ENCODE measurements around the gene SORCS2. TPM values are rescaled to one million over a fixed set of nuclear protein-coding genes. Genes with fewer than 3 reads are reported as not detected.

Gene SORCS2
- total RNA-seq, 4 donors from 2014 or later: 0.26 to 17.1 (median 2.9) TPM

GRCh38 chr4:7268941-7269340, 76.6 kb downstream of the SORCS2 start:
- H3K4me3 ChIP-seq: no peak overlapping the region
- H3K36me3 ChIP-seq: no peaks in the 10 kb centered on the region
- no peak overlapping the region for H3K27ac ChIP-seq
- no peak for DNase-seq
- no peaks in the 10 kb centered on the region for H3K4me1 ChIP-seq
- intact Hi-C loops (cut with DNase I; ENCODE audit: low total_unique reads): no loop called here
- H3K9me3 ChIP-seq: no peaks in the 10 kb centered on the region
- no peak for TF ChIP-seq CTCF (IDR thresholded peaks at IDR 0.05)
- TF ChIP-seq POLR2A (IDR thresholded peaks at IDR 0.05): no peak
- H3K27me3 ChIP-seq: no peaks in the 10 kb centered on the region

- intact Hi-C loops (cut with DNase I; ENCODE audit: low total_unique reads): no loop called here
- H3K4me1 ChIP-seq: no peaks in the 10 kb centered on the region
- no peak overlapping the region for H3K4me3 ChIP-seq
- H3K27ac ChIP-seq: no peak overlapping the region
- H3K9me3 ChIP-seq: no peaks in the 10 kb centered on the region
- DNase-seq: no peak
- TF ChIP-seq CTCF (IDR thresholded peaks at IDR 0.05) (no peak), POLR2A (IDR thresholded peaks at IDR 0.05) (no peak)
- H3K36me3 ChIP-seq: no peaks in the 10 kb centered on the region
- H3K27me3 ChIP-seq: no peaks in the 10 kb centered on the region
Measured at GRCh38 chr4:7270121-7270520, 77.8 kb downstream of the SORCS2 start.

- Histone ChIP-seq H3K27me3 (no peaks in the 10 kb centered on the region), H3K4me1 (no peaks in the 10 kb centered on the region)
Measured at GRCh38 chr4:7272404-7272803, 80.1 kb downstream of the SORCS2 start.

GRCh38 chr4:7273738-7274297, 81.5 kb downstream of the SORCS2 start:
- TF ChIP-seq POLR2A (IDR thresholded peaks at IDR 0.05): no peak
- no peak for TF ChIP-seq CTCF (IDR thresholded peaks at IDR 0.05)
- no peaks in the 10 kb centered on the region for H3K4me1 ChIP-seq
- no peak for DNase-seq
- no peaks in the 10 kb centered on the region for H3K36me3 ChIP-seq
- H3K27ac ChIP-seq: no peak overlapping the region
- no peak overlapping the region for H3K4me3 ChIP-seq
- intact Hi-C loops (cut with DNase I; ENCODE audit: low total_unique reads): no loop called here
- H3K9me3 ChIP-seq: no peaks in the 10 kb centered on the region
- no peaks in the 10 kb centered on the region for H3K27me3 ChIP-seq

More at GRCh38 chr4:7272404-7272803, 80.1 kb downstream of the SORCS2 start:
- Histone ChIP-seq H3K4me3 (no peak overlapping the region), H3K36me3 (no peaks in the 10 kb centered on the region), H3K27ac (no peak overlapping the region), H3K9me3 (no peaks in the 10 kb centered on the region)
- DNase-seq: no peak
- intact Hi-C loops (cut with DNase I; ENCODE audit: low total_unique reads): no loop called here
- no peak for TF ChIP-seq CTCF (IDR thresholded peaks at IDR 0.05)
- TF ChIP-seq POLR2A (IDR thresholded peaks at IDR 0.05): no peak

- Histone ChIP-seq H3K4me1 (no peaks in the 10 kb centered on the region), H3K27me3 (no peaks in the 10 kb centered on the region), H3K36me3 (no peaks in the 10 kb centered on the region), H3K27ac (no peak overlapping the region), H3K4me3 (no peak overlapping the region), H3K9me3 (no peaks in the 10 kb centered on the region)
- TF ChIP-seq CTCF (IDR thresholded peaks at IDR 0.05) (no peak), POLR2A (IDR thresholded peaks at IDR 0.05) (no peak)
- DNase-seq: no peak
- intact Hi-C loops (cut with DNase I; ENCODE audit: low total_unique reads): no loop called here
Measured at GRCh38 chr4:7275067-7275466, 82.7 kb downstream of the SORCS2 start.

Data from uterus (tissue), 4 donors.